Measurements from ENCODE around the gene CNOT8. TPM values are rescaled to one million over a fixed set of nuclear protein-coding genes. Genes with fewer than 3 reads are reported as not detected.

The CNOT8 gene
- total RNA-seq, 2 donors from 2014 or later = 44.6 to 48.8 TPM

- H3K4me3 ChIP-seq (ENCODE audit: low read length) = no peak overlapping the region
- no peak overlapping the region for H3K27ac ChIP-seq (ENCODE audit: low read depth, low read length)
- Mint-ChIP-seq H3K4me1 (peaks cover 18% of the 10 kb centered on the region), H3K27ac (peak overlapping the region; percentile 58), H3K36me3 (ENCODE audit: low read depth) (peaks cover 82% of the 10 kb centered on the region), H3K4me3 (no peak overlapping the region), H3K9me3 (no peaks in the 10 kb centered on the region), H3K27me3 (ENCODE audit: insufficient read depth) (no peaks in the 10 kb centered on the region)
- no peaks in the 10 kb centered on the region for H3K27me3 ChIP-seq (ENCODE audit: control insufficient read depth, insufficient read depth, low read length, poor library complexity, severe bottlenecking)
- peak; percentile 95 for TF ChIP-seq CTCF (conservative IDR thresholded peaks at IDR 0.05)
- WGBS, 2 experiments (ENCODE audit: insufficient coverage in 1 of 2, insufficient read length in 1 of 2) = 65 to 79% methylated on average over 2 to 3 of the region's 3 CpGs
- no peaks in the 10 kb centered on the region for H3K9me3 ChIP-seq (ENCODE audit: control insufficient read depth, low read length)
- no peak overlapping the region for H3K9ac ChIP-seq (ENCODE audit: extremely low read depth, low read length, poor library complexity, severe bottlenecking)
- H3K36me3 ChIP-seq (ENCODE audit: control insufficient read depth, insufficient read depth, low read length) = peaks cover 91% of the 10 kb centered on the region
- H3K4me1 ChIP-seq (ENCODE audit: control insufficient read depth, insufficient read depth, low read length) = peaks cover 10% of the 10 kb centered on the region
- peak; percentile 84 for DNase-seq
Observed at GRCh38 chr5:154811653-154812465, 46.6 kb upstream of the CNOT8 start.

DNA sequence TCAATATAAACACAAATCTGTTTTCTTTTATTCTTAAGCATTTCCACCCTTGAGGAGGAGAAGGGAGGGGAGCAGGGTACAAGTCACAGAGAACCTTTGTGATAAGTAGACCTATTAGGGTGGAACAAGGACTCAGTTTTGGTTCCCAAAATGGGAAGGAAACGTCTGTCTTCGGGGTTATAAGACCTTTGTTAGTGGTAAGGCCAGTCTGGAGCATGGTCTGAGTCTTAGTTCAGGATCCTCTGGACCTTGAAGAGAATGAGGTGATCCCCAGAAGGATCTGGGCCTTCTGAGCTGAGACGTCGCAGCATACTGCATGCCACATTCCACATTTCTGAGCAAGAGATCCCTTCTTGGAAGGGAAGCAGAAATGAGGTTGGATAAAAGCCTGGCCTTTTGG lies 45.3 kb upstream of the CNOT8 start:
- Histone ChIP-seq H3K4me3 (ENCODE audit: low read length) (no peak overlapping the region), H3K36me3 (ENCODE audit: control insufficient read depth, insufficient read depth, low read length) (peaks cover 89% of the 10 kb centered on the region), H3K9ac (ENCODE audit: extremely low read depth, low read length, poor library complexity, severe bottlenecking) (no peak overlapping the region), H3K4me1 (ENCODE audit: control insufficient read depth, insufficient read depth, low read length) (peaks cover 10% of the 10 kb centered on the region), H3K9me3 (ENCODE audit: control insufficient read depth, low read length) (no peaks in the 10 kb centered on the region), H3K27me3 (ENCODE audit: control insufficient read depth, insufficient read depth, low read length, poor library complexity, severe bottlenecking) (no peaks in the 10 kb centered on the region), H3K27ac (ENCODE audit: low read depth, low read length) (no peak overlapping the region)
- H3K4me3 Mint-ChIP-seq = no peak overlapping the region
- WGBS, 2 experiments (ENCODE audit: insufficient coverage in 1 of 2, insufficient read length in 1 of 2) = 95 to 99% methylated on average over 4 of the region's 4 CpGs
- H3K27ac Mint-ChIP-seq = no peak overlapping the region
- peaks cover 25% of the 10 kb centered on the region for H3K4me1 Mint-ChIP-seq
- H3K36me3 Mint-ChIP-seq (ENCODE audit: low read depth) = peaks cover 84% of the 10 kb centered on the region
- no peaks in the 10 kb centered on the region for H3K27me3 Mint-ChIP-seq (ENCODE audit: insufficient read depth)
- no peak for DNase-seq
- no peak for TF ChIP-seq CTCF (conservative IDR thresholded peaks at IDR 0.05)
- H3K9me3 Mint-ChIP-seq = no peaks in the 10 kb centered on the region

DNA sequence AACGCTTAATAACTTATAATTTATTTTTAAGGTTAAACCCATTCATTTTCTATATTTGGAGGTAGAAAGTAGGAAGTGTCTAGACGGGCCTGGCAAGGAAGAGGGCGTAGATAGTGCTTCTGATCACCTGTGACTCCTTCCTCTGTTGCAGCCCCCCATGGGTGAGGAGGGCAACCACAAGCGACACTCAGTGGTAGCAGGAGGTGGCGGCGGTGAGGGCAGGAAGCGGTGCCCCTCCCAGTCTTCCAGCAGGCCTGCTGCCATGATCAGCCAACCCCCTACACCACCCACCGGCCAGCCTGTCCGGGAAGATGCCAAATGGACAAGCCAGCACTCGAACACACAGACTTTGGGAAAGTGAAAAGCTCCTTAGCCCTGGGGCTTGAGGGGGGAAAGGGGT lies 44.7 kb upstream of the CNOT8 start:
- WGBS, 2 experiments (ENCODE audit: insufficient coverage in 1 of 2, insufficient read length in 1 of 2) = 96 to 100% methylated on average over 3 to 10 of the region's 10 CpGs
- Histone ChIP-seq H3K9me3 (ENCODE audit: control insufficient read depth, low read length) (no peaks in the 10 kb centered on the region), H3K36me3 (ENCODE audit: control insufficient read depth, insufficient read depth, low read length) (peaks cover 83% of the 10 kb centered on the region)

More for the DNA sequence above, 44.7 kb upstream of the CNOT8 start:
- no peak overlapping the region for H3K9ac ChIP-seq (ENCODE audit: extremely low read depth, low read length, poor library complexity, severe bottlenecking)
- no peak for TF ChIP-seq CTCF (conservative IDR thresholded peaks at IDR 0.05)
- Mint-ChIP-seq H3K4me1 (peaks cover 28% of the 10 kb centered on the region), H3K27ac (no peak overlapping the region), H3K4me3 (no peak overlapping the region), H3K27me3 (ENCODE audit: insufficient read depth) (no peaks in the 10 kb centered on the region), H3K36me3 (ENCODE audit: low read depth) (peaks cover 78% of the 10 kb centered on the region), H3K9me3 (no peaks in the 10 kb centered on the region)
- H3K27me3 ChIP-seq (ENCODE audit: control insufficient read depth, insufficient read depth, low read length, poor library complexity, severe bottlenecking) = no peaks in the 10 kb centered on the region
- DNase-seq = no peak
- H3K27ac ChIP-seq (ENCODE audit: low read depth, low read length) = no peak overlapping the region
- peaks cover 13% of the 10 kb centered on the region for H3K4me1 ChIP-seq (ENCODE audit: control insufficient read depth, insufficient read depth, low read length)
- no peak overlapping the region for H3K4me3 ChIP-seq (ENCODE audit: low read length)

Data from endodermal cell (in vitro differentiated cells).